HEK293 (cell line): Measurements from ENCODE around the gene COL8A1.

ENCODE experiments used
- CTCF ChIA-PET: fragments of 350-600 bp; formaldehyde crosslinking; extraction: SDS; loops from one replicate; lab custom pipeline; 2021; ENCODE audit warnings: antibody characterized with exemption; lab: Yijun Ruan, JAX
- POLR2A ChIA-PET: fragments of 300-600 bp; formaldehyde crosslinking; extraction: SDS; loops from one replicate; lab custom pipeline; 2020; ENCODE audit warnings: antibody characterized with exemption, inconsistent platforms; lab: Yijun Ruan, JAX
- H3K27ac ChIP-seq: fragments of 200-500 bp; sonication (Bioruptor generic); 2 replicates; pipeline ENCODE4 v1.5.1; 2014; ENCODE audit warnings: low read depth, low read length, control low read depth, inconsistent platforms; ENCODE audit errors: extremely low read depth
- H3K36me3 ChIP-seq, 2 experiments: fragments of 200-500 bp in 1 of 2; sonication (Bioruptor generic) in 1 of 2; 1 replicate in 1 of 2; 2 replicates in 1 of 2; pipeline ENCODE4 v1.5.1; 2014 to 2017; ENCODE audit warnings: inconsistent platforms in 2 of 2, low read length in 2 of 2; ENCODE audit not compliant: control insufficient read depth in 2 of 2, insufficient read depth in 1 of 2
- H3K4me1 ChIP-seq: fragments of 200-500 bp; sonication (Bioruptor generic); 2 replicates; pipeline ENCODE4 v1.5.1; 2014; ENCODE audit warnings: mild to moderate bottlenecking, low read length, inconsistent platforms; ENCODE audit not compliant: control insufficient read depth, insufficient read depth
- H3K4me3 ChIP-seq: 2 replicates; pipeline ENCODE4 v1.5.1; 2011; ENCODE audit warnings: low read depth, mild to moderate bottlenecking, control low read depth, low read length, moderate library complexity
- H3K9me3 ChIP-seq: fragments of 200-500 bp; sonication (Bioruptor generic); 2 replicates; pipeline ENCODE4 v1.5.1; 2014; ENCODE audit warnings: low read depth, low read length, inconsistent platforms; ENCODE audit not compliant: control insufficient read depth, insufficient read depth
- INSM2 ChIP-seq: fragments of 450-650 bp; formaldehyde crosslinking; IDR thresholded peaks from 2 replicates; pipeline ENCODE4 v1.5.1; 2016; ENCODE audit warnings: missing biosample characterization, missing genetic modification characterization
- REST ChIP-seq: fragments of 450-650 bp; formaldehyde crosslinking; IDR thresholded peaks from 2 replicates; pipeline ENCODE4 v1.5.1; 2016; ENCODE audit warnings: missing biosample characterization, missing genetic modification characterization
- SALL2 ChIP-seq: fragments of 450-650 bp; formaldehyde crosslinking; IDR thresholded peaks from 2 replicates; pipeline ENCODE4 v1.5.0; 2017; ENCODE audit warnings: missing biosample characterization, mild to moderate bottlenecking, missing genetic modification characterization, borderline replicate concordance
- SCRT1 ChIP-seq: fragments of 450-650 bp; formaldehyde crosslinking; IDR thresholded peaks from 2 replicates; pipeline ENCODE4 v1.5.1; 2016; ENCODE audit warnings: missing biosample characterization, missing genetic modification characterization, borderline replicate concordance
- YY2 ChIP-seq: fragments of 450-650 bp; formaldehyde crosslinking; IDR thresholded peaks from 2 replicates; pipeline ENCODE4 v1.5.1; 2016; ENCODE audit warnings: missing biosample characterization, missing genetic modification characterization
- ZNF112 ChIP-seq: fragments of 450-650 bp; formaldehyde crosslinking; IDR thresholded peaks from 2 replicates; pipeline ENCODE4 v1.5.0; 2017; ENCODE audit warnings: missing biosample characterization, missing genetic modification characterization
- ZNF155 ChIP-seq: fragments of 450-650 bp; formaldehyde crosslinking; IDR thresholded peaks from 2 replicates; pipeline ENCODE4 v1.5.1; 2016; ENCODE audit warnings: missing biosample characterization, missing genetic modification characterization
- ZNF19 ChIP-seq: fragments of 450-650 bp; formaldehyde crosslinking; IDR thresholded peaks from 2 replicates; pipeline ENCODE4; 2016; ENCODE audit warnings: missing biosample characterization, missing genetic modification characterization, low read depth
- ZNF221 ChIP-seq: fragments of 450-650 bp; formaldehyde crosslinking; IDR thresholded peaks from 2 replicates; pipeline ENCODE4 v1.5.1; 2017; ENCODE audit warnings: missing biosample characterization, missing genetic modification characterization, borderline replicate concordance
- ZNF266 ChIP-seq: fragments of 450-650 bp; formaldehyde crosslinking; IDR thresholded peaks from 2 replicates; pipeline ENCODE4 v1.5.1; 2016; ENCODE audit warnings: missing biosample characterization, missing genetic modification characterization, low read depth
- ZNF274 ChIP-seq, 2 experiments: fragments of 200-500 bp in 1 of 2; fragments of 450-650 bp in 1 of 2; sonication (Bioruptor generic) in 1 of 2; formaldehyde crosslinking in 1 of 2; IDR thresholded peaks; 2 replicates each; pipeline versions ENCODE4 v1.5.1 to v1.6.1; 2014 to 2016; ENCODE audit warnings: borderline replicate concordance in 1 of 2, inconsistent platforms in 1 of 2, low read length in 1 of 2, missing biosample characterization in 1 of 2, missing genetic modification characterization in 1 of 2
- ZNF521 ChIP-seq: fragments of 450-650 bp; formaldehyde crosslinking; IDR thresholded peaks from 2 replicates; pipeline ENCODE4 v1.5.1; 2017; ENCODE audit warnings: missing biosample characterization, mild to moderate bottlenecking, missing genetic modification characterization
- ZNF555 ChIP-seq: fragments of 450-650 bp; formaldehyde crosslinking; conservative IDR thresholded peaks from 2 replicates; pipeline ENCODE4 v1.5.1; 2017; ENCODE audit warnings: missing biosample characterization, mild to moderate bottlenecking, missing genetic modification characterization, inconsistent platforms
- ZNF623 ChIP-seq: fragments of 450-650 bp; formaldehyde crosslinking; IDR thresholded peaks from 2 replicates; pipeline ENCODE4 v1.5.1; 2016; ENCODE audit warnings: missing biosample characterization, missing genetic modification characterization
- ZNF654 ChIP-seq: fragments of 450-650 bp; formaldehyde crosslinking; IDR thresholded peaks from 2 replicates; pipeline ENCODE4 v1.5.1; 2016; ENCODE audit warnings: low read depth, missing biosample characterization, missing genetic modification characterization
- ZNF830 ChIP-seq: fragments of 450-650 bp; IDR thresholded peaks from 2 replicates; pipeline ENCODE4 v1.5.0; 2018; ENCODE audit warnings: missing biosample characterization, missing genetic modification characterization, low read depth, mild to moderate bottlenecking, moderate library complexity
- TF ChIP-seq, protein P1 (sequence below): fragments of 450-650 bp; formaldehyde crosslinking; IDR thresholded peaks from 2 replicates; pipeline ENCODE4 v1.5.1; 2017; ENCODE audit warnings: missing biosample characterization, missing genetic modification characterization
- TF ChIP-seq, protein P2 (sequence below): fragments of 450-650 bp; formaldehyde crosslinking; IDR thresholded peaks from 2 replicates; pipeline ENCODE4 v1.5.1; 2016; ENCODE audit warnings: missing biosample characterization, missing genetic modification characterization

Gene COL8A1

GRCh38 chr3:99764377-99764776 lies 126.0 kb downstream of the COL8A1 start (continued):
- TF ChIP-seq ZNF830 (tag by site-specific recombination) (no peak), ZNF654 (tag by site-specific recombination) (no peak), ZNF274 (IDR thresholded peaks at IDR 0.05; ENCODE audit: low read length) (no peak), ZNF274 (tag by site-specific recombination; IDR thresholded peaks at IDR 0.05; ENCODE audit: borderline replicate concordance) (no peak), ZNF266 (no peak), ZNF555 (tag by site-specific recombination) (no peak), YY2 (tag by site-specific recombination) (no peak), SALL2 (tag by site-specific recombination) (no peak), ZNF521 (no peak), INSM2 (tag by site-specific recombination) (no peak)
- TF ChIP-seq, protein P1, sequence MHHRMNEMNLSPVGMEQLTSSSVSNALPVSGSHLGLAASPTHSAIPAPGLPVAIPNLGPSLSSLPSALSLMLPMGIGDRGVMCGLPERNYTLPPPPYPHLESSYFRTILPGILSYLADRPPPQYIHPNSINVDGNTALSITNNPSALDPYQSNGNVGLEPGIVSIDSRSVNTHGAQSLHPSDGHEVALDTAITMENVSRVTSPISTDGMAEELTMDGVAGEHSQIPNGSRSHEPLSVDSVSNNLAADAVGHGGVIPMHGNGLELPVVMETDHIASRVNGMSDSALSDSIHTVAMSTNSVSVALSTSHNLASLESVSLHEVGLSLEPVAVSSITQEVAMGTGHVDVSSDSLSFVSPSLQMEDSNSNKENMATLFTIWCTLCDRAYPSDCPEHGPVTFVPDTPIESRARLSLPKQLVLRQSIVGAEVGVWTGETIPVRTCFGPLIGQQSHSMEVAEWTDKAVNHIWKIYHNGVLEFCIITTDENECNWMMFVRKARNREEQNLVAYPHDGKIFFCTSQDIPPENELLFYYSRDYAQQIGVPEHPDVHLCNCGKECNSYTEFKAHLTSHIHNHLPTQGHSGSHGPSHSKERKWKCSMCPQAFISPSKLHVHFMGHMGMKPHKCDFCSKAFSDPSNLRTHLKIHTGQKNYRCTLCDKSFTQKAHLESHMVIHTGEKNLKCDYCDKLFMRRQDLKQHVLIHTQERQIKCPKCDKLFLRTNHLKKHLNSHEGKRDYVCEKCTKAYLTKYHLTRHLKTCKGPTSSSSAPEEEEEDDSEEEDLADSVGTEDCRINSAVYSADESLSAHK (tag by site-specific recombination): no peak
- TF ChIP-seq, protein P2, sequence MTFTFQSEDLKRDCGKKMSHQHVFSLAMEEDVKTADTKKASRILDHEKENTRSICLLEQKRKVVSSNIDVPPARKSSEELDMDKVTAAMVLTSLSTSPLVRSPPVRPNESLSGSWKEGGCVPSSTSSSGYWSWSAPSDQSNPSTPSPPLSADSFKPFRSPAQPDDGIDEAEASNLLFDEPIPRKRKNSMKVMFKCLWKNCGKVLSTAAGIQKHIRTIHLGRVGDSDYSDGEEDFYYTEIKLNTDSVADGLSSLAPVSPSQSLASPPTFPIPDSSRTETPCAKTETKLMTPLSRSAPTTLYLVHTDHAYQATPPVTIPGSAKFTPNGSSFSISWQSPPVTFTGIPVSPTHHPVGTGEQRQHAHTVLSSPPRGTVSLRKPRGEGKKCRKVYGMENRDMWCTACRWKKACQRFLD: no peak

GRCh38 chr3:99765042-99765942 lies 126.9 kb downstream of the COL8A1 start:
- H3K4me3 ChIP-seq: no peak overlapping the region
- H3K36me3 ChIP-seq: no peaks in the 10 kb centered on the region
- ChIA-PET CTCF (interaction anchor here (3.1 kb wide), 1 partner anchor 10 kb away, joined by 16 read pairs; no protein-coding TSS in a partner anchor), POLR2A (no interaction called here)
- no peak for TF ChIP-seq ZNF221 (tag by site-specific recombination)
- TF ChIP-seq ZNF112 (tag by site-specific recombination): no peak
- TF ChIP-seq SCRT1: no peak
- TF ChIP-seq REST (tag by site-specific recombination): no peak
- no peak for TF ChIP-seq ZNF19
- no peak for TF ChIP-seq ZNF155
- no peak for TF ChIP-seq ZNF623 (tag by site-specific recombination)
- TF ChIP-seq, all 188 proteins: peak for 0
- Histone ChIP-seq H3K9me3 (no peaks in the 10 kb centered on the region), H3K27ac (no peak overlapping the region), H3K4me1 (no peaks in the 10 kb centered on the region)
